Measurements from ENCODE around the gene RHEX. TPM values are rescaled to one million over a fixed set of nuclear protein-coding genes. Genes with fewer than 3 reads are reported as not detected.

RHEX gene
- total RNA-seq, 6 experiments from 2014 or later = not detected

DNA sequence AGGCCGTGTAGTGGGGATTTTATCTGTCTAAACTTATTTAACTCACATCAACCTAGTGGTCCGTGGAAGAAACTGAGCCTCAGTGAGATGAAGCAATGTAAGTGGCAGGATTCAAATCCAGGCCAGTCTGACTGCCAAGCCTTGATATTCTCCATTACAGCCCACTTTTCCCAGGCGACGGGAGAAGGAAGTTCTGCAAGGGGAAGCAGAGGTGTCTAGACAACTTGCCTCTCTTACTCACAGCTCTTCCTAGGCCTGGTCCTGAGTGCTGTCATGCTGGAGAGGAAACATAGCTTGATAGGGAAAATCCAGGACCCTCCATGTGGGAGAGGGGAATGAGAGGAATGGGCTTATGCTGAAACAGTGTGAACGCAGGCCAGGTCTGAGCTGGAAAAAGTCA is 38.4 kb upstream of the RHEX start:
- Mint-ChIP-seq H3K27me3 (ENCODE audit: insufficient read depth) (peaks cover 42% of the 10 kb centered on the region), H3K36me3 (ENCODE audit: low read depth) (no peaks in the 10 kb centered on the region), H3K4me3 (no peak overlapping the region), H3K9me3 (no peaks in the 10 kb centered on the region), H3K27ac (no peak overlapping the region), H3K4me1 (ENCODE audit: low read depth) (no peaks in the 10 kb centered on the region)
- TF ChIP-seq, protein P1, sequence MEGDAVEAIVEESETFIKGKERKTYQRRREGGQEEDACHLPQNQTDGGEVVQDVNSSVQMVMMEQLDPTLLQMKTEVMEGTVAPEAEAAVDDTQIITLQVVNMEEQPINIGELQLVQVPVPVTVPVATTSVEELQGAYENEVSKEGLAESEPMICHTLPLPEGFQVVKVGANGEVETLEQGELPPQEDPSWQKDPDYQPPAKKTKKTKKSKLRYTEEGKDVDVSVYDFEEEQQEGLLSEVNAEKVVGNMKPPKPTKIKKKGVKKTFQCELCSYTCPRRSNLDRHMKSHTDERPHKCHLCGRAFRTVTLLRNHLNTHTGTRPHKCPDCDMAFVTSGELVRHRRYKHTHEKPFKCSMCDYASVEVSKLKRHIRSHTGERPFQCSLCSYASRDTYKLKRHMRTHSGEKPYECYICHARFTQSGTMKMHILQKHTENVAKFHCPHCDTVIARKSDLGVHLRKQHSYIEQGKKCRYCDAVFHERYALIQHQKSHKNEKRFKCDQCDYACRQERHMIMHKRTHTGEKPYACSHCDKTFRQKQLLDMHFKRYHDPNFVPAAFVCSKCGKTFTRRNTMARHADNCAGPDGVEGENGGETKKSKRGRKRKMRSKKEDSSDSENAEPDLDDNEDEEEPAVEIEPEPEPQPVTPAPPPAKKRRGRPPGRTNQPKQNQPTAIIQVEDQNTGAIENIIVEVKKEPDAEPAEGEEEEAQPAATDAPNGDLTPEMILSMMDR (IDR thresholded peaks at IDR 0.05) = no peak
- DNase-seq = no peak

DNA sequence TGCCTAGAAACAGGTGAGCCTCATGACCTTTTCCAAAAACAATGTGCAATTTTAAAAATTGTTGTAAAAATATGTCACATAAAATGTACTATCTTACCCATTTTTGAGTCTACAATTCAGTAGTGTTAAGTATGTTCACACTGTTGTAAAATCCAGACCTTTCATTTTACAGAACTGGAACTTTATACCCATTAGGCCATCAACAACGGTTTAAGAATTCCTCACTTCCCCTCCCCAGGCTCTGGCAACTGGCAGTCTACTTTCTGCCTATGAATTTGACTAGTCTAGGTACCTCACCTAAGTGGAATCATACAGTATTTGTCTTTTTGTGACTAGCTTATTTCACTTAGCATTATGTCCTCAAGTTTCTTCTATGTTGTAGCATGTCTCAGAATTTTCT is 37.9 kb upstream of the RHEX start:
- Mint-ChIP-seq H3K4me3 (no peak overlapping the region), H3K4me1 (ENCODE audit: low read depth) (no peaks in the 10 kb centered on the region), H3K27ac (no peak overlapping the region)

GRCh38 chr1:206020393-206021007 is 32.5 kb upstream of the RHEX start:
- no peak for DNase-seq
- TF ChIP-seq, protein P1 (IDR thresholded peaks at IDR 0.05) = no peak
- no peak overlapping the region for H3K4me3 Mint-ChIP-seq
- H3K27me3 Mint-ChIP-seq (ENCODE audit: insufficient read depth) = peaks cover 23% of the 10 kb centered on the region
- no peaks in the 10 kb centered on the region for H3K9me3 Mint-ChIP-seq
- no peak overlapping the region for H3K27ac Mint-ChIP-seq
- peaks cover 12% of the 10 kb centered on the region for H3K4me1 Mint-ChIP-seq (ENCODE audit: low read depth)
- H3K36me3 Mint-ChIP-seq (ENCODE audit: low read depth) = no peaks in the 10 kb centered on the region

More for the DNA sequence above, 37.9 kb upstream of the RHEX start:
- H3K36me3 Mint-ChIP-seq (ENCODE audit: low read depth) = no peaks in the 10 kb centered on the region
- no peak for DNase-seq
- peaks cover 41% of the 10 kb centered on the region for H3K27me3 Mint-ChIP-seq (ENCODE audit: insufficient read depth)
- H3K9me3 Mint-ChIP-seq = no peaks in the 10 kb centered on the region
- TF ChIP-seq, protein P1 (IDR thresholded peaks at IDR 0.05) = no peak

DNA sequence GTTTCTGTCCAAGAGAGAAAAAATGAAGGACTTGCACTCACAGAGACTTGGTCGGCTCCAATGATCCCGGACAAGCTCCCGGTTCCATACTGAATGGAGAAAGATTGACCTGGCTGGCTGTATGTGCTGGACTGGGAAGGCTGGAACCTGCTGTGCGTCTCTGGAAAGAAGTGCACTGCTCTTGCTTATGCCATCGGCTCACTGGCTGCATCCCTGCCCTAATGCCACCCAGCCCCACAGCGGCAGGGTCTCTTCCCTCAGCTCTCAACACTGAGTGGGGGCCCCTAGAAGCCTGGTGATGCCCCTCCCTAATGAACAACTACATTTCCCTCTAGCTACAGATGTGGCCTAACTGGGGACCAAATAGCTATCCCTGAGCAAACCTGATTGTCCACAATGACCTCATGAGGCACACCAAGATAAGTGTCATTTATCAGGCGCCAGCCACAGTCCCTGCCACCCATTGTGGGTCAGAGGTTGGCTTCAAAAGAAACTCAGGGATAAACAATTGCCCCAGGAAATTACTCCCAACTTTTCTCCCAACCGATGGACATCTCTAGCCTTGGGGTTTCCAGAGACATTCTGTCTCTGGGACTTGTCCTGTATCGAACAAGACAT is 31.9 kb upstream of the RHEX start:
- no peak overlapping the region for H3K27ac Mint-ChIP-seq
- DNase-seq = no peak
- H3K36me3 Mint-ChIP-seq (ENCODE audit: low read depth) = no peaks in the 10 kb centered on the region
- peaks cover 12% of the 10 kb centered on the region for H3K4me1 Mint-ChIP-seq (ENCODE audit: low read depth)
- H3K27me3 Mint-ChIP-seq (ENCODE audit: insufficient read depth) = peaks cover 23% of the 10 kb centered on the region
- no peaks in the 10 kb centered on the region for H3K9me3 Mint-ChIP-seq
- TF ChIP-seq, protein P1 (IDR thresholded peaks at IDR 0.05) = no peak
- no peak overlapping the region for H3K4me3 Mint-ChIP-seq

DNA sequence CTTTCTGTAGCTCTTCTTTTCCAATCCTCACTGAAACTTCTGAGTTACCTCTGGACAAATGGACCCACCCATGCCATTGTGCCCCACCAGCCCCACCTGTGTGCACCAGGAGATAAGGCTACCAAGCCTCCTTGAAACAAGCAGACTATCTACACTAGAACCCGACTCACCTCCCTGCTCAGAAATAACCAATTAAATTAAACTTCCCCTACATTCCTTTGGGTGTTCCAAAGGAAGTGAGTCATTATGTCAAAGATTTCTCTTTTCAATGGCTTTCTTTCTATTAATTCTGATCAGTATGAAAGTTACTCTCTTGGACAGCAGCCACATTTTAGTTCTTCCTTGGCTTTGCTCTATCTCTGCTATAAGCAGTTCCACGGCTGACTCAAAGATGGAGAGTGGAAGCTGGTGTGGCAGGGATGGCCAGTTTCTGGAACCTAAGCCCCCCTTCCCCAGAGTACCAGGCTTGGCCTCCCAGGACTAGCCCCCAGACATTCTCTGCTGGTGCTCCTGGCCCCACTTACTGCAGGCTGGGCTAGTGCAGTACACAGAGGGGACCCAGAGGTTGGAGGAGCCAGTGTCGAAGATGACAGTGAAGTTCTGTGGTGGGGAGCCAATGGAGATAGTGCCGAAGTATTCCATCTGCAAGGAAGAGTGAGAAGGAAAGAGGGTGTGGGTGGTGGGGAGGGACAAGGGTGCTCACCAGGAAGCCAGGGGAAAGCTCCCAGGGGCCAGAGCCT is 31.2 kb upstream of the RHEX start:
- H3K9me3 Mint-ChIP-seq = no peaks in the 10 kb centered on the region
- H3K4me3 Mint-ChIP-seq = no peak overlapping the region
- peaks cover 17% of the 10 kb centered on the region for H3K27me3 Mint-ChIP-seq (ENCODE audit: insufficient read depth)
- TF ChIP-seq, protein P1 (IDR thresholded peaks at IDR 0.05) = no peak
- DNase-seq = peak; percentile 32
- H3K4me1 Mint-ChIP-seq (ENCODE audit: low read depth) = peaks cover 12% of the 10 kb centered on the region
- H3K36me3 Mint-ChIP-seq (ENCODE audit: low read depth) = no peaks in the 10 kb centered on the region
- H3K27ac Mint-ChIP-seq = no peak overlapping the region
